Adipose tissue (tissue), 3 donors: Measurements from ENCODE around the gene SARDH. TPM values are rescaled to one million over a fixed set of nuclear protein-coding genes. Genes with fewer than 3 reads are reported as not detected.

Source experiments
- H3K27ac ChIP-seq: one replicate; pipeline ENCODE4 v1.5.1; 2013; ENCODE audit warnings: low read depth, low read length
- WGBS, 3 donors: extraction: QIAGEN DNeasy Blood & Tissue Kit; methylation state at CpG; one replicate each; pipeline ENCODE4 v1.1.7; 2013; 5-methylcytosine and 5-hydroxymethylcytosine counted together
- polyA plus RNA-seq, 3 donors: library from polyadenylated mRNA; stranded (reverse); fragments of 200-250 nt; gene quantifications; one replicate each; pipeline ENCODE4 v1.2.3, GENCODE V29; 2013
- donor health status: healthy with polysubstance abuse.
- donor health status: Bipolar disorder and iron deficiency.
- donor health status: healthy.

SARDH gene
- polyA plus RNA-seq, 3 donors, result 1.2 to 6.5 (median 1.7) TPM

GRCh38 chr9:133699546-133699945 is 38.6 kb downstream of the SARDH start:
- 96 to 97% (median 97%) methylated on average over 6 of the region's 6 CpGs for WGBS, 3 donors
- H3K27ac ChIP-seq, result no peak overlapping the region

- H3K27ac ChIP-seq, result no peak overlapping the region
- WGBS, 3 donors, result 85 to 92% (median 89%) methylated on average over 12 of the region's 12 CpGs
These were observed 42.1 kb downstream of the SARDH start for GRCh38 chr9:133696071-133696472.

GRCh38 chr9:133694686-133695085 is 43.5 kb downstream of the SARDH start:
- WGBS, 3 donors, result 65 to 95% (median 83%) methylated on average over 3 of the region's 3 CpGs
- no peak overlapping the region for H3K27ac ChIP-seq

GRCh38 chr9:133693703-133694529 is 44.2 kb downstream of the SARDH start:
- WGBS, 3 donors, result 89 to 94% (median 92%) methylated on average over 30 to 32 of the region's 32 CpGs

GRCh38 chr9:133693116-133693515 is 45.0 kb downstream of the SARDH start:
- no peak overlapping the region for H3K27ac ChIP-seq
- 91 to 97% (median 93%) methylated on average over 10 of the region's 10 CpGs for WGBS, 3 donors

More at GRCh38 chr9:133693703-133694529, 44.2 kb downstream of the SARDH start:
- H3K27ac ChIP-seq, result no peak overlapping the region

- WGBS, 3 donors, result 91 to 93% (median 93%) methylated on average over 25 of the region's 25 CpGs
- H3K27ac ChIP-seq, result no peak overlapping the region
These were observed 45.7 kb downstream of the SARDH start for GRCh38 chr9:133692364-133692985.

- 86 to 92% (median 89%) methylated on average over 19 of the region's 19 CpGs for WGBS, 3 donors
- no peak overlapping the region for H3K27ac ChIP-seq
These were observed 46.4 kb downstream of the SARDH start for GRCh38 chr9:133691626-133692363.

GRCh38 chr9:133691191-133691590 is 47.0 kb downstream of the SARDH start:
- 75 to 84% (median 79%) methylated on average over 3 to 4 of the region's 4 CpGs for WGBS, 3 donors
- H3K27ac ChIP-seq, result no peak overlapping the region

GRCh38 chr9:133690081-133690561 is 48.0 kb downstream of the SARDH start:
- H3K27ac ChIP-seq, result no peak overlapping the region
- WGBS, 3 donors, result 83 to 96% (median 95%) methylated on average over 10 to 11 of the region's 11 CpGs

- WGBS, 3 donors, result 84 to 90% (median 88%) methylated on average over 10 of the region's 10 CpGs
- no peak overlapping the region for H3K27ac ChIP-seq
These were observed 48.9 kb downstream of the SARDH start for GRCh38 chr9:133689151-133689763.

GRCh38 chr9:133687856-133688761 is 50.0 kb downstream of the SARDH start:
- 89 to 91% (median 90%) methylated on average over 34 of the region's 34 CpGs for WGBS, 3 donors

GRCh38 chr9:133686642-133687575 is 51.2 kb downstream of the SARDH start:
- 86 to 88% (median 87%) methylated on average over 24 of the region's 24 CpGs for WGBS, 3 donors
- H3K27ac ChIP-seq, result no peak overlapping the region

More at GRCh38 chr9:133687856-133688761, 50.0 kb downstream of the SARDH start:
- no peak overlapping the region for H3K27ac ChIP-seq

- WGBS, 3 donors, result 80 to 92% (median 89%) methylated on average over 18 of the region's 18 CpGs
- no peak overlapping the region for H3K27ac ChIP-seq
These were observed 52.2 kb downstream of the SARDH start for GRCh38 chr9:133685653-133686609.

GRCh38 chr9:133684936-133685361 is 53.2 kb downstream of the SARDH start:
- 86 to 94% (median 87%) methylated on average over 17 of the region's 17 CpGs for WGBS, 3 donors
- no peak overlapping the region for H3K27ac ChIP-seq

- no peak overlapping the region for H3K27ac ChIP-seq
- 67 to 80% (median 78%) methylated on average over 26 of the region's 26 CpGs for WGBS, 3 donors
These were observed 53.8 kb downstream of the SARDH start for GRCh38 chr9:133684121-133684935.
